ENCODE measurements around the gene KIF19. TPM values are rescaled to one million over a fixed set of nuclear protein-coding genes. Genes with fewer than 3 reads are reported as not detected.

The KIF19 gene
- total RNA-seq, 1 experiment from 2014 or later: not detected

- H3K79me2 ChIP-seq (ENCODE audit: low read length): no peaks in the 10 kb centered on the region
- no peaks in the 10 kb centered on the region for H3K9me3 ChIP-seq (ENCODE audit: low read length)
- H2AFZ ChIP-seq (ENCODE audit: low read length): 0 out of 2 replicates have a peak overlapping the region, but pooled peaks have one; percentile 29
- POLR2A ChIA-PET (ENCODE audit: unreplicated experiment): no interaction called here
- peak; percentile 68 for ATAC-seq
- no peak overlapping the region for H3K9ac ChIP-seq (ENCODE audit: low read length)
- H3K4me1 ChIP-seq (ENCODE audit: insufficient read depth, low read length): peaks cover 21% of the 10 kb centered on the region
- intact Hi-C loops (cut with micrococcal nuclease): loop anchor here (1.0 kb wide), 1 partner anchor 86 kb away; no protein-coding TSS in a partner anchor
- no peaks in the 10 kb centered on the region for H3K27me3 ChIP-seq (ENCODE audit: low read length)
- H3K36me3 ChIP-seq (ENCODE audit: low read depth, low read length): no peaks in the 10 kb centered on the region
- no TSS peak for BruUV-seq (replicated peaks)
- DNase-seq: peak; percentile 67
- H3F3A ChIP-seq (ENCODE audit: low read length, unreplicated experiment): no peaks in the 10 kb centered on the region
- no peak for TF ChIP-seq EZH2phosphoT487 (IDR thresholded peaks at IDR 0.05; ENCODE audit: borderline replicate concordance, low read length)
- TF ChIP-seq EZH2 (IDR thresholded peaks at IDR 0.05; ENCODE audit: low read length, unreplicated experiment): no peak
- TF ChIP-seq, protein P1, sequence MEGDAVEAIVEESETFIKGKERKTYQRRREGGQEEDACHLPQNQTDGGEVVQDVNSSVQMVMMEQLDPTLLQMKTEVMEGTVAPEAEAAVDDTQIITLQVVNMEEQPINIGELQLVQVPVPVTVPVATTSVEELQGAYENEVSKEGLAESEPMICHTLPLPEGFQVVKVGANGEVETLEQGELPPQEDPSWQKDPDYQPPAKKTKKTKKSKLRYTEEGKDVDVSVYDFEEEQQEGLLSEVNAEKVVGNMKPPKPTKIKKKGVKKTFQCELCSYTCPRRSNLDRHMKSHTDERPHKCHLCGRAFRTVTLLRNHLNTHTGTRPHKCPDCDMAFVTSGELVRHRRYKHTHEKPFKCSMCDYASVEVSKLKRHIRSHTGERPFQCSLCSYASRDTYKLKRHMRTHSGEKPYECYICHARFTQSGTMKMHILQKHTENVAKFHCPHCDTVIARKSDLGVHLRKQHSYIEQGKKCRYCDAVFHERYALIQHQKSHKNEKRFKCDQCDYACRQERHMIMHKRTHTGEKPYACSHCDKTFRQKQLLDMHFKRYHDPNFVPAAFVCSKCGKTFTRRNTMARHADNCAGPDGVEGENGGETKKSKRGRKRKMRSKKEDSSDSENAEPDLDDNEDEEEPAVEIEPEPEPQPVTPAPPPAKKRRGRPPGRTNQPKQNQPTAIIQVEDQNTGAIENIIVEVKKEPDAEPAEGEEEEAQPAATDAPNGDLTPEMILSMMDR (conservative IDR thresholded peaks at IDR 0.05; ENCODE audit: low read depth, low read length): peak; percentile 83
- H3K4me3 ChIP-seq (ENCODE audit: low read length): no peak overlapping the region
- H3K27ac ChIP-seq (ENCODE audit: low read length): no peak overlapping the region
- no peaks in the 10 kb centered on the region for H4K20me1 ChIP-seq (ENCODE audit: low read length)
- H3K9me2 ChIP-seq (replicated peaks; ENCODE audit: low read length): no peaks in the 10 kb centered on the region
- H3K4me2 ChIP-seq (ENCODE audit: low read length): 0 out of 2 replicates have a peak overlapping the region, but pooled peaks have one; percentile 12
- CTCF ChIA-PET: interaction anchor here (0.6 to 1.9 kb wide), 5 partner anchors 11 to 1740 kb away, joined by 3 to 25 read pairs (median 3); partner anchors contain the start of gene TTYH2
Observed at GRCh38 chr17:74296548-74296936, 29.5 kb upstream of the KIF19 start.

DNA sequence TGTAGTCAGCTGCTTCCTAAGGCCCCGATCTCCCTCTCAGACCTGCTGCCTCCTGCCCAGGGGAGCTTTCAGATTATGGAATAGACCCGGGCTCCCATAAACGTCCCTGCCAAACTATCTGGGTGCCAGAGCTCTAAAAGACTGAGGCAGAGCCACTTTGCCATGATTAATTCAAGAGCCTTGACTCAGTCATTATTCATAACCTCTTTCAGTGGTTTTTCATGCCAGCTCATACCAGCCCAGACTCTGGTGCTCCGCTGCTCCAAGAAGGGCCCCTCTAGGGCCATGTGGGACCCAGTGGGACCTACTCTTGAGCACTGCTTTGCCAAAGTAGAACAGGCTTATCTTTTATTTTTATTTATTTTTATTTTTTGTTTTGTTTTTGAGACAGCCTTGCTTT lies 28.1 kb upstream of the KIF19 start:
- Histone ChIP-seq H3K27ac (ENCODE audit: low read length) (peak overlapping the region; percentile 54), H3K27me3 (ENCODE audit: low read length) (no peaks in the 10 kb centered on the region), H3K79me2 (ENCODE audit: low read length) (no peaks in the 10 kb centered on the region), H3K4me3 (ENCODE audit: low read length) (no peak overlapping the region; the same call in 1 of the 2 replicates), H3K36me3 (ENCODE audit: low read depth, low read length) (no peaks in the 10 kb centered on the region), H3K4me2 (ENCODE audit: low read length) (peak overlapping the region; percentile 52), H3K9ac (ENCODE audit: low read length) (no peak overlapping the region), H3K9me2 (replicated peaks; ENCODE audit: low read length) (no peaks in the 10 kb centered on the region), H3K9me3 (ENCODE audit: low read length) (no peaks in the 10 kb centered on the region), H2AFZ (ENCODE audit: low read length) (peak overlapping the region; percentile 44; the same call in 1 of the 2 replicates), H3F3A (ENCODE audit: low read length, unreplicated experiment) (no peaks in the 10 kb centered on the region), H3K4me1 (ENCODE audit: insufficient read depth, low read length) (peaks cover 21% of the 10 kb centered on the region), H4K20me1 (ENCODE audit: low read length) (no peaks in the 10 kb centered on the region)
- ChIA-PET CTCF (interaction anchor here (0.5 to 1.6 kb wide), 3 partner anchors 13 to 357 kb away, joined by 3 to 5 read pairs (median 4); partner anchors contain the start of gene TTYH2), POLR2A (ENCODE audit: unreplicated experiment) (no interaction called here)
- ATAC-seq (peak; percentile 76), DNase-seq (peak; percentile 92)
- intact Hi-C loops (cut with micrococcal nuclease): no loop called here
- BruUV-seq (replicated peaks): no TSS peak
- TF ChIP-seq, protein P1 (conservative IDR thresholded peaks at IDR 0.05; ENCODE audit: low read depth, low read length): no peak
- TF ChIP-seq EZH2phosphoT487 (IDR thresholded peaks at IDR 0.05; ENCODE audit: borderline replicate concordance, low read length): no peak
- no peak for TF ChIP-seq EZH2 (IDR thresholded peaks at IDR 0.05; ENCODE audit: low read length, unreplicated experiment)

DNA sequence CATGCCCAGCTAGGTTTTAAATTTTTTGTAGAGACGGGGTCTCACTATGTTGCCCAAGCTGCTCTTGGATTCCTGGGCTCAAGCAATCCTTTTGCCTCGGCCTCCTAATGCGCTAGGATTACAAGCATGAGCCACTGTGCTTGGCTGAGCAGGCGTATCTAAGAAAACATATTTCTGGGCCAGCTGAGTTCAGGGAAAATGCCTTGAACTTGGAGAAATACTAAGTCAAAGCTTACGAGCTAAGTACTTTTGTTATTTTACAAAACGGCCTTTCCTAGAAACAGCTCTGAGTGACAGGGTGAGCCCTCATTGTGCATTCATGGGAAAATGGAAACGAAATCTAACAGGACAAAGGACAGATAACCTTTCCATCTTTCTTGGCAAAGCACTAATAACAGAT lies 27.2 kb upstream of the KIF19 start:
- no TSS peak for BruUV-seq (replicated peaks)
- Histone ChIP-seq H3K27me3 (ENCODE audit: low read length) (no peaks in the 10 kb centered on the region), H3K79me2 (ENCODE audit: low read length) (no peaks in the 10 kb centered on the region), H3K27ac (ENCODE audit: low read length) (no peak overlapping the region), H3K9me3 (ENCODE audit: low read length) (no peaks in the 10 kb centered on the region), H3K9ac (ENCODE audit: low read length) (no peak overlapping the region), H3K9me2 (replicated peaks; ENCODE audit: low read length) (no peaks in the 10 kb centered on the region), H2AFZ (ENCODE audit: low read length) (no peak overlapping the region), H4K20me1 (ENCODE audit: low read length) (no peaks in the 10 kb centered on the region), H3K4me1 (ENCODE audit: insufficient read depth, low read length) (peaks cover 21% of the 10 kb centered on the region), H3K36me3 (ENCODE audit: low read depth, low read length) (no peaks in the 10 kb centered on the region), H3K4me3 (ENCODE audit: low read length) (no peak overlapping the region), H3K4me2 (ENCODE audit: low read length) (no peak overlapping the region), H3F3A (ENCODE audit: low read length, unreplicated experiment) (no peaks in the 10 kb centered on the region)
- ATAC-seq (no peak), DNase-seq (no peak)
- intact Hi-C loops (cut with micrococcal nuclease): no loop called here
- TF ChIP-seq EZH2phosphoT487 (IDR thresholded peaks at IDR 0.05; ENCODE audit: borderline replicate concordance, low read length) (no peak), EZH2 (IDR thresholded peaks at IDR 0.05; ENCODE audit: low read length, unreplicated experiment) (no peak)
- TF ChIP-seq, protein P1 (conservative IDR thresholded peaks at IDR 0.05; ENCODE audit: low read depth, low read length): no peak
- ChIA-PET POLR2A (ENCODE audit: unreplicated experiment) (no interaction called here), CTCF (interaction anchor here (0.8 to 1.6 kb wide), 2 partner anchors 14 to 270 kb away, joined by 3 to 4 read pairs; no protein-coding TSS in a partner anchor)
